NCI-H2081 treated with DMSO at 0.1 percent for 48 hours (cell line): Measurements from ENCODE around the gene RPL4.
"Not testable (repeated sequence)": the region's sequence is repeated elsewhere in the genome, so short reads cannot be mapped to it uniquely, and the experiment has no call there.

Source experiments
- DNase-seq: peaks from one replicate; lab custom pipeline; 2025; lab: John Stamatoyannopoulos, UW

Gene RPL4

DNA sequence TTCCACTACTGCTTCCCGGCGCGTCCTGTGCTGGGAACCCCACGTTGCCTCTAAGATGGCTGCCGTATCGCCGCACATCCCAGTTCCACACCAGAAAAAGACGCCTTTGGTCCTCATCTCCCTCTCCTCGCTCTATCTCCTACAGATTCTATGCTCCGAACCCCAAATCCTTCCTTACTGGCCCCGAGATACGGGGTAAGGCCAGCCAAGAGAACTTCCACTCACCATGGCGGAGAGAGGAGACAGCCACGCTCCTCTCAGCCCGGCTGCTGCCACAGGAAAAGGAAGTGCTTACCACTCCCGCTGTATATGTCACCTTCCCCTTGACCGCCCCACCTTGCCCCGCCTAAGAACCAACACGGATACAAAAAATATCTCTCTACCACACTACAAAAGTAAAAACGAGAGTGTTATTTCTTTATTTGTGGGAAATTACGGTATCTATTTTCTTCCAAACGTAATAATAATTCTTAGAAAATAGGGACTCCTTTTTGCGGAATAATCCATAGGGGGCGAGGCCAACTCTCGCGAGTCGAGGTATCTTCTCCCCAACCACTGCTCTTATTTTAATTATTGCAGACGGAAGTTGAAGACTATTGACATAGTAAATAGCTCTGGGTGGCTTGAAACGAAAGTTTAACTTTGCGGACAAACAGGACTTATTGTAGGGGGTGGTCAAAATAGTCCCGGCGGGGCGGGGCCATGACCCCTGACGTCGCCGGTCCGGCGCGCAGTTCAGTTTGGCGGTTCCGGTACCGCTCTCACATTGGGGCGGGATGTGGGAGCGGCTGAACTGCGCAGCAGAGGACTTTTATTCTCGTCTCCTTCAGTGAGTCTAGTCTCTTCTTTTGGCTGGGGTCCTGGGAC, at the start of gene RPL4, which contains the start of gene ZWILCH:
TSS of gene RPL4 (minus strand) at position 293 of the 867 bp plus-strand sequence. CDS start at position 228, 65 bp downstream.
TSS of gene ZWILCH (plus strand) at position 764 of the 867 bp plus-strand sequence. CDS start at position 777, 13 bp downstream.
- DNase-seq: peak; percentile 54

DNA sequence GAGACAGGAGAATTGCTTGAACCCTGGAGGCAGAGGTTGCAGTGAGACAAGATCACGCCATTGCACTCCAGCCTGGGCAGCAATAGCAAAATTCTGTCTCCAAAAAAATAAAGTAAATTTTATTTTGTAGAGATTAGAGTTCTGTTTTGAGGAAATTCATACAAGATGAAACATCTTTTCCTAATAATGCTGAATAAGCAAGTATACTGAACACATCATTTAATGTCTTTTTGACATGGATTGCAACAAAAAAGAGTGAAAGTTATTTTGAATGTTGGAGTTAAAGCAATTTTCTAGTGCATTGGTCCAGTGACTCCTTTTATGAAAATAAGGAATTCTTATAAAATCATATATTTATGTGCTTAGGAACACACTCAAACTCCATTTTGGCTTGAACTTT, 40.6 kb upstream of the RPL4 start:
- no peak for DNase-seq

DNA sequence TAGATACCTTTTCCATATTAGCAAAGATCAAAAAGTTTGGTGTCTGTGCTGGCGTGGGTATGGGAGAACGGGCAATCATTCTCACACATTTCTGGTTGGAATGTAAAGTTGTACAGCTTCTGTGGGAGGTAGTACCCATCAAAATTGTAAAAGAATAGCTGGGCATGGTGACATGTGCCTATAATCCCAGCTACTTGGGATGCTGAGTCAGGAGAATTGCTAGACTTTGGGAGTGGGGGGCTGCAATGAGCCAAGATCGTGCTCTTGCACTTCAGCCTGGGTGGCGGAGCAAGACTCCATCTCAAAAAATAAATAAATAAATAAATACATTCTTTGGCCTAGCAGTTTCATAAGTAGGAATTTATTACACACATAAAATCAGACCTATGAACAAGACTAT, 38.2 kb upstream of the RPL4 start:
- no peak for DNase-seq

DNA sequence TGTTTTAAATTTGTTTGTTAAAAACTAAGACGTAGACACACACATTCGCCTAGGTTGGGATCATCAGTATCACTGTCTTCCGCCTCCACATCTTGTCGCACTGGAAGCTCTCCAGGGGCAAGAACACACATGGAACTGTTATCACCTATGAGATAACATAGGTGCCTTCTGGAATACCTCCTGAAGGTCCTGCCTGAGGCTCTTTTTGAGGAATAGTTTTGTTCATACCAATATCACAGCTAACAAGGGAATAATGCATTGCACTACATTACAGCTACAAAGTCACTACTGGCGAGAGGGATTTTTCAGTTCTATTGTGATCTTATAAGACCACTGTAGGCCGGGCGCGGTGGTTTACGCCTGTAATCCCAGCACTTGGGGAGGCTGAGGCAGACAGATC, 30.4 kb upstream of the RPL4 start:
- DNase-seq: no peak

DNA sequence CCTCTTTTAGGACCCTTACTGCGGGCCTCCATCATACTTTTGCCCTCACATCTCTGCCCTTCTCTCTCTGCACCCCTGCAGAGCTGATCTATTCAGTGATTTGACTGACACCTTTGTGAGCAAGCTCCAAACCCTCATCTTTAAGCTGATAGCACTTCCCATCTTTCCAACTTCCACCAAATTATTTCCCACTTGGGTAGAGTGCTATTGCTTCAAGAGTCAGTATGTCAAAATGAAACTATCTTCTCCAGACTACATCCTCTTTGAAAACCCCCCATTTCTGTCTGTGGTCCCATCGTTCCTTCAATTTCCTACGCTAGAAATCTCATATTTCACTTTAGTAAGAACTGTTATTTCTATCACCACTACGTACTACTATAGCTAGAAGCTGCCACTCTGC, 20.2 kb upstream of the RPL4 start:
- no peak for DNase-seq

DNA sequence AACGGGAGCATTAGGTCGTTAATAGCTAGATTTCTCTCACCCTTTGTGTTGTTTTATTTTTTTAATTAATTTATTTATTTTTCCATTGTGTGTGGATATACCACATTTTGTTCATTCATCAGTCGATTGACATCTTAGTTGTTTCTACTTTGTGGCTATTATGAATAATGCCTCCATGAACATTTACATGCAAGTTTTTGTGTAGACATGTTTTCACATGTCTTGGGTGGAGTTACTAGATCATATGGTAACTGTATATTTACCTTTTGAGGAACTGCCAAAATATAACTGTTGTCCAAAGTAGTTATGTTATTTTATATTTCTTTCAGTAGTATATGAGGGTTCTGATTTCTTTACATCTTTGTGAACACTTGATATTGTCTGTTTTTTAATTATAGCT, 19.3 kb upstream of the RPL4 start:
- DNase-seq: no peak

DNA sequence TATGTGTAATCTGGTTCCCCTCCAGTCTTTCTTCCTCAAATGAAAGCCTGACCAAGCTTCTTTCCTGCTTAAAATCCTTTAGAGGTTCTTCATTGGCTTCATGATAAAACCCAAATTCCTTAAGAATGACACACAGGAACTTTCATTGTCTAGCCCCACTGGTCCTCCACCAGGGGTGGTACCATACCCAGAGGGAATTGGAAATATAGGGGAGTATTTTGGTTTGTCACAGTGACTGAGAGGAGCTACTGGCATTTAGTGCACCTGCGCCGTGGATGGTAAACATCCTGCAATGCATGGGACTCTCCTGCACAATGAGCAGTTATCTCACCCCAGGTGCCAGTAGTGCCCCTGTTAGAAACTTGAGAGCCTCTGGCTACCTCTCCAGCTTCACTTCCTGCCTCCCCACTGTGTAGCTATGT, 11.3 kb upstream of the RPL4 start:
- DNase-seq: no peak

DNA sequence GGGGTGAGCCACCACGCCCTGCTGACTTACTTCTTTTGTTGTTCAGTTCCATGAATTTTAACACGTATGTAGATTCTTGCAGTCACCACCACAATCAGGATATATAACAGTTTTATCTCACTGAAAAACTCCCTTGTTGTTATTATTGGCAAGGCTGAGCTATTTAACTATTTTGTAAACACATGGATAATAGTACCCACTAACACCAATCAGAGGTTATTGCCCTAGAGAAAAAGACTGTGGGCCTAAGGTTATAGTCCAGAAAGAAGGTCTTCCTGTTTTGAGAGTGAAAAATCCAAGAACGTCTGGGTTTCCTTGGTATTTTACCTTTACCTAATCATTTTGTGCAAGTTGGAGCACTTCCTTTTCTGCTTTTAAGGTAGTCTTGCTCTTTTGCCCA, 9.9 kb upstream of the RPL4 start:
- no peak for DNase-seq

DNA sequence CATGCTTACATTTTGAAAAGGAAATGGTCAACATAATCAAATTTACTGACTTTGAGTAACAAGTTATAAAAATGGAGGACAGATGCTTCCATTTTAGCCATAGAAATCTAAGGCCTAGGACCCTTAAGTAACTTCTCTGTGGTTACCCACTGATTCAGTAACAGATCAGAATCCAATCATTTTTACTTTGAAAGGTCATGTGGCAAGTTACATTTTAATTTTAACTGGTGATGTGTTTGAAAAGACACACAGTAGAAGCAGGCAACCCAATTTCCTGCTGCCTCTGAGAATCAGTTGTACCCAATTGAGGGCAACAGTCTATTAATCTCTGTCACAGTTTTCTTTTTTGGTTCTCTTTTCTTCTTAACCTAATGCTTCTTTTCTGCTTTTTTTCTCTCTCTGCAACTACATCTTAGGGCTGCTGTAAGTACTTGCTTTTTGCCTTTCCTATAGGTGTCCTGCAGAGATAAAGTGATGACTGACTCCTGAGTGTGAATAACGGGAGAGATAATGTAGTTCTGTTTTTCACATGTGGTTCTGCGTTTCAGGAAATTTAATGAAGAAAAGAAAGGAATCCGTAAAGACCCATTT, 3.7 kb upstream of the RPL4 start:
- DNase-seq: no peak

DNA sequence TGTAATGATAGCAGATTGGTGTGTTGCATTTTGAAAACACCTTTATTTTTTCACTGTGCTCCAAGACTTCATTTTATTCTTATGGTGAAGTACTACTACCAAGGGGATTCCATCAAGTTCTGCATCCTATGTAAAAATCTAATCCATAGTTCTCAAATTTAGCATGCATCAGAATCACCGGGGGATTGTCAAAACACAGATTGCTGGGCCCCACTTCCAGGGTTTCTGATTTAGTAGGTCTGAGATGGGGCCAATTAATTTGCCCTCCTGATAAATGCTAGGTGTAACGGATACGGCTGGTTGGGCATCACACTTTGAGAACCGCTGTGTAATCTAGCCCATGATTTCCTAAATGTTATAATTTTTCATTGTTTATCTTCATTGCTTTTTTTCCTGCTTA, 1.2 kb upstream of the RPL4 start:
- no peak for DNase-seq

DNA sequence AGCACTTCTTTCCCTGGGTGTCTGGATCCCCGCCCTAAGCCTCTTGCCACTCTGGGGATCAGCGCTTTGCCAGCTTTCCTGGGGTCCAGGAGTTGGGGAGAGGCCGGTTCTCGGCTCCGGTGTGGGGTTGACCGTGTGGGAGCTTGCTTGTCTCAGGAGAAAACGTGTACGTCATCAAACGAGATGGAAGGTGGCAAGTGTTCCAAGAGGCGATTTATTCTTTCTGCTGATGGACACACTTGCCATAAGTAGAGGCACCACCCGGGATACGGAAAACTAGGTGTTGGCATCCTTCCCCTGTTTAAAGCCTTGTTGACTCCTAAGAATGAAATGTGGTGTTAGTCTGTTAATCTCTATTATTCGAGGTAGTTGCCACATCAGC, 766 bp upstream of the RPL4 start:
- DNase-seq: no peak

DNA sequence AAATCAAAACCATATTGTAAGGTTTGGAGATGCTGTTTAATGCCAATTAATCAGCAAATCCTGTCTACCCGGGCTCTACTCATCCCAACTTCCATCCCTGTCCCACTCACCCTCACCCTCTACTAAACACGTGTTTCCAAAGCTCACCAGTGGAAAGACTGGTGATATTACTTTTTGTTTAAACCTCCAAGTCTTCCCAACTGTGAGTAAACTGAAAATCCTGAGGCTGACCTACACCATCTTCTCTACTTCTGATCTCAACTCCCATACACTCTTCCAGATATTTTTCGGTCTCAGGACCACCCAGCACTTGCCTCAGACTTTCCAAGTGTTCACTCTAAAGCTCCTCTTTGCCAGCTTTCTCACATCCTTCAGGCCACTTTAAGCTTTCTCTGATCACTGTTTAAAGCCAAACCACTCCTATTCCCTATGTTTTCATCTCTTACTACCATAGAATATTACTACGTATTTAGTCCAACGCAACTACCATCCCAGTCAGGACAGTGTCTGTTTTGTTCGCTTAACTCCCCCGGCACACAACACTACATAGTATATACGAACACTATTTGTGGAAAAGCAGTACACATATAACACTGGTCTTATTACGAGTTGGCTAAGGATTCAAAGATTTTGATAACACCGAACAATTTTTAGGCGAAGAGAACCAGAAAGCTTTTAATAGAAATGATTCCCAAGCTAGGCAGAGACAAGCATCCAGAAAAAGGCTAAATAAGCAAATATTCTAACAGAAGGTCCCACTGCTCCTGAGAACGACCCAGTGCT, 684 bp downstream of the RPL4 start:
- DNase-seq: no peak

DNA sequence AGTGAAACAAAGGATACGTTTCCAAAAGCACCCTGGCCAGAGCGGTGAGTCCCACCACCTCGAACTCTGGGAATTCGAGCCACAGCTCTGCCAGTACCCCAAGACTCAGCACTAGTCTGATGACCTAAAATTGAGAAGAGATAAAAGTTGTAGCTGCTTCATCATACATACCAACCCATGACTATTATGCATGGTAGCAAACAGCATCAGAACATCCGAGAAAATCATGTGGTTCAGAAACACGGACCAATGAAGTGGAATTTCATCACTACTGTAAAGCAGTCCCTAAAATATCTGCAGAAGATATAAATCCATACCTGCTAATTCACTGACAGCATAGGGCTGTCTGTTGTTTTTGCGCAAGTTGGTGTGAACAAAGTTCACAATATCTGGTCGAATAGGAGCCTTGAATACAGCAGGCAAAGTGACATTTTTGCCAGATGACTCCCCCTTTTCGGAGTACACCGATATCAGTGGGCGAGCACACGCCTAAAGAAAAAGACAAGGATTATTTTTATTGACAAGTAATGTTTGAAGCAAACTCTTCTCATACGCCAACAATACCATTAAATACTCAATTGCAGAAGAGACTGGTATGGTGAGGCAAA, 1.5 kb downstream of the RPL4 start:
- DNase-seq: not testable (repeated sequence)

DNA sequence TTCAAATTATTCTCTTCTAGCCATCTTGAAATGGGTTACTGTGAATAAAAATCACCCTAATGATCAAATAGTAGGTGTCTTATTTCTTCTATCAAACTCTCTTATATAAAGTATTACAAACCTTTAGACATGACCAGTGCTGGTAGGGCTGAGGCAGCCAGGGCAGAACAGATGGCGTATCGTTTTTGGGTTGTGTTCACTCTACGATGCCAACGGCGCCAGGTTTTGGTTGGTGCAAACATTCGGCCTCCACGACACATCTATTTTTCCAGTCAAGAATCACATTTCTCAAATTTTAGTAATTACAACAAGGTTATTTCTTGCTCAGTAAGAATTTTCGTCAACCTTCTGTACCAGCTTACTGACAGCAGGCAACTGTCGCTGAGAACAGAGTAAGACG, 2.2 kb downstream of the RPL4 start:
- DNase-seq: no peak

DNA sequence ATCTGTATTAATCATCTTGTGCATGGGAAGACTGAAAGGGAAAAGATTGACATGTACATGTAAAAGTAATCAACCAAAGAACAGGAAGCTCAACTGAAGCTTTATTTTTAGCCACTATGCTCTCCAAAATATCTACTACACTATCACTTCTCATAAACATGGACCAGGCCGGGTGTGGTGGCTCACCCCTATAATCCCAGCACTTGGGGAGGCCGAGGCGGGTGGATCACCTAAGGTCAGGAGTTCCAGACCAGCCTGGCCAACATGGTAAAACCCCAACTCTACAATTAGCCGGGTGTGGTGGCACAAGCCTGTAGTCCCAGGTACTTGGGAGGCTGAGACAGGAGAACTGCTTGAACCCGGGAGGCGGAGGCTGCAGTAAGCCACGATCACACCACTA, 4.3 kb downstream of the RPL4 start:
- DNase-seq: not testable (repeated sequence)

DNA sequence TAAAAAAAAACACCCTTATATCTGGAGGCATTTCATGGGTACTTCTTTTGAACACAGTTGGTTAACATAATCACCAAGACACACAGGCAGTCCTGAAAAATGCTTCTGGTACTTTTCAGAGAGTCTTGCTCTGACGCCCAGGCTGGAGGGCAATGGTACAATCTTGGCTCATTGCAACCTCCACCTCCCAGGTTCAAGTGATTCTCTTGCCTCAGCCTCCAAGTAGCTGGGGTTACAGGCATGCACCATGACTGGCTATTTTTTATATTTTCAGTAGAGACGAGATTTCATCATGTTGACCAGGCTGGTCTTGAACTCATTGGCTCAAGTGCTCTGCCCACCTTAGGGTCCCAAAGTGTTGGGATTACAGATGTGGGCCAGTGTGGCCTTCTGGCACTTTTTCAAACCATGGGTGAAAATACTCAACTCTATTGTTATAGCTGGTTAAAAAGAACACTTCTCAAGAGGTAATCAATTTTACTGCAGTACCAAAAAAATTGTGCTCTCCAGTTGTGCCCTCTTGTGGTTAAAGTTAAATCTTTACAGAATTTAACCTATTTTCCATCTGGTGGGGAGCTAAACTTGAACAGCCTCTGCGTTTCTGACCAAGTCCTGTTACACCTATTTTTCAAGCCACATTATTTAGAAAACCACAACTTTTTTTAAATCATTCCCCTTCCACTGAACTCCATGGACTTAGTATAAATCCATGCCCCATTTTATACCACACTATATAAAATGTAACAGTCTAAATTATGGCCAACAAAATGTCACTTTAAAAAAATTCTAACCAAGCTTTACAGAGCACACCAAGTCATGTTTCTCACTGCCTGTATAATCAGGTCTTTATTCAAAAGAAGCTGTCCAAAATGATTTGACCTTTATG, 5.9 kb downstream of the RPL4 start:
- no peak for DNase-seq

DNA sequence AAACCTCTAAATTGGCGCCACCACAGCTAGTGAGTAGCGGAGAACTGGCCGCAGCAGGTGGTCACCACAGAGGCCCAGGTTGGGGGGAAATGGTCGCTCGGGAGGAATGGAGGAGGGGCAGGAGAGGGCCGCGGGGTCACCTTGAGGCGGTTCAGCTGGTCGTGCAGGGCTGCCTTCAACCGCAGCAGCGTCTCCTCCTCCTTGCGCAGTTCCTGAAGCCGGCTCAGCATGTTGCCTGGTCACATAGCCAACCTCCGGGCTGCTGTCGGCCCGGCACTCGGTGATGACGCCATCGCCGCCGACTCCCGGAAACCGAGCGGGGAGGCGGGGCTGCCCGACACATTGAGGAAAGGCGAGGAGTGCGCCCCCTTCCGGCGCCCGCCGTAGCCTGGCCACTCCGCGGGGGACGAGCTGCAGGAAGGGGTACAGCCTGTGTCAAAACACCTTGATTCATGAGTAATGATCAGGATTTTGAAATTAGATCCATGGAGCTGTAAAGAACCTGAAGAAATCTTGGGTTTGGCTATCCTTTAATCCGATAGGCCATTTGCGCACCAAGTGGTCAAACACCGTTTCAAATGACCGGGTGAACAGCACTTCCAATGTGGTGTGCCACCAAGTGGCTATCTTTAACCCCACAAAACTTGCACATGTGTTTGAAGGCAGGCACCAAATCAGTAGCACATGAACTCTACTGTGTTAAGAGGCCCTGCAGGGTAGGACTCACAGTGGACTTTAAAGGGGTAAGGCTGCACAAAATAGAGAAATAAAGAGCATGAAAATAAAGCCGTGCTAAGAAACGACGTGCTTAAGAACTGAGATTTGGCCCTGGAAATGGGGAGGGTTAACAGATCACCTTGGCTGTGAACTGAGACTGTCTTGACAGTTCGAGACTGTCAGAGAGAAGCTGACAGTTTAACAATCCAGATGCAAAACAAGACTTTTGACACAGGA, 6.9 kb downstream of the RPL4 start, which contains the start of gene SNAPC5:
TSS of gene SNAPC5 (minus strand) at position 261 of the 954 bp plus-strand sequence. CDS start at position 230, 31 bp downstream.
- DNase-seq: peak; percentile 61

DNA sequence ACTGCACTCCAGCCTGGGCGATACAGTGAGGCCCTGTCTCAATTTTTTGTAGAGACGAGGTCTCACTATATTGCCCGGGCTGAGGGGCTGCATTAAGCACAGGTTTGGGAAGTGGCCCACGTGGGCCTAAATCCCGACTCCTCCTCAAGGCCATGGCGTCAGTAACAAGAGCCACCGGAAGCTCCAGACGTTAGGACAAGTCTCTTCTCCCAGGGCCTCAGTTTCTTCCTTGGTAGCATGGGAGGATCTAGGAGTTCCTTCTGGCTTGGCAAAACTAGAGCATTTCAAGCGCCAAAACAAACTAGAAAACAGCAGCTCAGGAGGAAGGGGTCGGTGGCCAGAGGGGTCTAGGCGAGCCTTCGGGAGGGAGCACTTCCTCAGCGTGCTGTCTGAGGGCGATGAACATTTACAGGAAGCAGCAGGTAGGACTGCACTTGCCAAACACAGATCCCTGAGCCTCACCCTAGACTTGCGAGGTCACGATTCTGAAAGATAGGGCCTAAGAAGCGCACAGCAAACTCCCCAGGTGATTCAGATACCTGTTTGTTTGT, 7.6 kb downstream of the RPL4 start:
- DNase-seq: no peak

DNA sequence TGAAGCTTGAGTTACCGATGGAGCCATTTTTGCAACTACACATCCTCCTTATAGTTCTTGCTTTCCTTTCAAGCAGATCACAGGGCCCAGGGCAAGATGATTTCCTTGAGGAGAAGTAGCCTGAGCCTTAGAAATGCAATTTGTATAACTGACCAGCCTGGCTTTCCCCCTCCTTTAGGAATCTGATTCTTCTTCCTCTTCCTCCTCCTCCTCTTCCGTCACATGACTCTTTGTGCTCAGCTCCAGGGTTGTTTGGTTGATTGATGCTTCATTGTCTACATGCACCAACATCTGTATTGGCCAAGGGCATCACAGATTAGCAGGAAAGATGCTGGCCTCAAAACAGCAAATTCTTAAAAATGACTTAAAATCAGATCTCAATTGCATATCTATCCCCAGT, 10.4 kb downstream of the RPL4 start:
- DNase-seq: no peak

DNA sequence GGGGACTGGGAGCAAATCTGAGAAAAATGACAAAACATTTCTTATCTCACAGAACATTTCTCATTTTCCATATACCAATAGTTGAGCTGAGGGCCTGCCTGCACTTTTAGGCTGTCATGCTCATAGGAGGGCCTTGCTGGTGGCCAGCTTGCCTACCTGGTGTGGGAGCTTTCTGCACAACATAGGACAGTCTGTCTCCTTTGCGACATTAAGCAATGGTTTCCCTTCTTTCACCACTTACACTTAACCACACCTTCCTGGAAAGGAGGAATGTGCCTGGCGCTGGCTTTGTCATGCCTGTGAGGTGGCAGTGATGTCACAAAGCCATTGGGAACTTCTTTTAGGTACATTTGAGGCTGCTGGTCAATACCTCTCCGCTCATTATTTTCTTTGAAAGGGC, 12.8 kb downstream of the RPL4 start:
- no peak for DNase-seq
